ENCODE data around the gene UNC5B.

The UNC5B gene

DNA sequence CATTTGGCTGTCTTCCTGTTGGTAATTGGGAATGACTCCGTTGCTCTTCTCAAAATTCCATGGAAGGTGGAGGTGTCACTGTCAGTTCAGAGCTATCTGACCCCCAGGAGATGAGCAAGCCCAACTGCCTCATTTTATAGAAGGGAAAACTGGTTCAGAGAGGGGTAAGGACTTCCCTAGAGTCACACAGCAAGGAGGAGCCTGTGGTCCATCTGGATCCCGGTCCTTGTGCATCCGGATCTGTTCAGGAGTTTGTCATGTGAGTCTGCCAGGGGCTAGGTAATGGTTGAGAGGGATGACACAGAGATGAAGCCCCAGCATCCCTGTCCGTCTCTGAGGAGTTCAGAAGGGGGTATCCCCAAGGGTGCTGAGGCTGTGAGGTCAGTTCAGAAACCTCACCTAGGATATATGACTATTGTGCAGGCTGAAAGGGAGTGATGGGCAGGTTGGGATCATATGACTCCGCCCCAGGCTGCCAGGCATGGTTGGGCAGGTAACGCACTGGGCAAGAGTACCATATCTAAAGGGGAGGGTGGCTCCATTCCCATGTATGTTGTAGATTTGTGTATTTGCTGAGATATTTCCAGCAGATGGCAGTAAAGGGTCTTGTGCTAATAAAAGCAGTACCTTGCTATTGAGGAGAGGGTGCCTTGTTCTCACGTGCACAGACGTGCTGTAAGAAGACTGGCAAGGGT lies 90.7 kb downstream of the UNC5B start:
- peak; percentile 84 for FAIRE-seq

DNA sequence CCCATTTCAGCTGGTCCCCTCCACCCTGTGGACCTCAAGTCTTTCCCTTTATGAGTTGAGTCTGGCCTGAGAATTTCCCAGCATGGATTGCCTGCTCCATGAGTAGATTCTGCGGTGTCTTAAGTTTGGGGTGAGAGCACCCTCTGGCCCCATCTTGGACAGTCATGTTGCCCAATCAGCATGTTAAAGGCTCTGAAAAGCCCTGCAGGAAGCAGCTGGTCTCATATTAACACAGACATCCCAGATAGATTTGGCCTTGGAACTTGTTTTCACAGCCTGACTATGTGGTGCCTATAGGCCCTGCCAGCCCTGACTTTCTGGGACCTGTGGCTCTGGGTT lies 91.2 kb downstream of the UNC5B start:
- no peak for FAIRE-seq

DNA sequence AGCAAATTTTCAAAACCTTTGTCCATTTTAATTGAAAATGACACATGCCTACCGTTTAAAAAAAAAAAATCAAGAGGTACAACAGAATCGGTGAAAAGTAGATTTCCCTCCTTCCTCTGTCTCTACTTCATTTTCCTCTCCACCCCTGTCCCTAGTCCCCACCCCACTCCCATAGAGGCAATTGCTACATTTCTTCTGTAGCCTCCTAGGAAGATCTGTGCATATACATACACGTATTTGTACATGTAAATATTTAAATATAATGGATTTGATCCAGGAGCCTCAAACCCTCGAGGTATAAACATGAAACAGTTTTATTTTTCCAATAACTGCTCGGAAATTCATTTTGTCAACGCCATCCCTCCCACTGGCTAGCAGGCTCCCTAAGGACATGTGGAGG lies 92.5 kb downstream of the UNC5B start:
- FAIRE-seq: no peak

GRCh38 chr10:71306979-71307378 lies 94.6 kb downstream of the UNC5B start:
- FAIRE-seq: no peak

DNA sequence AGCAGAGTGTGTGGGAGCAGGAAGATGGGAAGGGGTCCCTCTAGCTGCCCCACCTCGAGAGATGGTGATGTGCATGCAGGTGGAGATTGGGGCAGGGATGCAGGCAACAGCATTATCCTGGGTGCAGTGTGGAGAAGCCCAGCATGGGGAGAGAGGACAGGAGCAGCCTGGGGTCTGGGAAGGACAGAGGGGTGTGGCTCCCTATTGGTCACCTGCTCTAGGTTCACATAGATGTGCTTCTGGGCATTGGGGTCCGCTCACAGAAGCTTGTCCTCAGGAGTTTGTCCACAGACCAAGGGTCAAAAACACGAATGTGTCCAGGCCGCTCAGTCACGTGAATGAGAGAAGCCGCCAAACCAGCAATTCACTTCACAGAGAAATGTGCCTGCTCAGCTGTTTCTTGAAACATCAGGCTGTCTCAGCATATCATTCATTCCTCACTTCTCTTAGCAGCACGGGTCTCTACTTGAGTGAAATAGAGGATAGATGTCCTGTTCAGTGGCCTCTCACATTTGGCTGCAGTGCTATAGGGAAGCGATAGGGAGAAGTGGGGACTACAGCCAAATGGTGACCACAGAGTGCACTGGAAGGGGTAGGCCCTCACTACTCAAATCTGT lies 95.2 kb downstream of the UNC5B start:
- no peak for FAIRE-seq

DNA sequence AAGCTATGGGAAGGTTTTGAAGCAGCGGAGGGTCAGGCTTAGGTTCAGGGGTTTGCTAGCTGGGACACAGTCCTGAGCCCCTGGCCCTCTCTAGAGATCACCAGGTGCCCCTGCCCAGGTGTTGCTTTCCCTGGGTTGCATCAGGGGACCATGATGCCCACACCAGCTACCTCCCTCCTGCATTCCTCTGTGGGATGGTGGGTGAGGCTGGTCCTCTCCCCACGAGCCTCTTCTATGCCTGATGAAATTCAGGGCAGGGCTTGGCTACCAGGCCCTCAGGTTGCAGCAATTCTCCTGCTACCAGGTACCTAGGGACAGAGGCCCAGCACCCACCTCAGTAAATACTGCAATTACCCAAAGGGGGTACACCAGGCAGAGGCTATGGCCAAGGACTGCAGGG lies 95.9 kb downstream of the UNC5B start:
- FAIRE-seq: no peak

DNA sequence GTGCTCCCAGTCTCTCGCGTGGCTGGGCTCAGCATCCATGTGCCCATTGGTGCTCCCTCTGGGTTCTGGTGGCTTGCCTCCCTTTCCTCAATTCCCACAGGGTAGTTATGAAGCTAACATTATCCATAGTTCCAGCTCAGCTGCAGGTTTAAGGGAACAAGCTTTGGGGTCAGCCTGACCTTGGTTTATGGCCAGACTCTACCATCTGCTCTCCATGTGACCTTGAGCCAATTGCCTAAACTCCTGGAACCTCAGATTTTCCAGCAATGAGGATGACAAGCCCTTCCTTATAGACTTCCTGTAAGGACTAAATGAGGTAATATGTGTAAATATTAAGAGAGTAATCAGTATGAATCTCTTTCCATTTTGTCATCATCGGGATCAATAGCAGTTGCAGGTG lies 96.6 kb downstream of the UNC5B start:
- no peak for FAIRE-seq

DNA sequence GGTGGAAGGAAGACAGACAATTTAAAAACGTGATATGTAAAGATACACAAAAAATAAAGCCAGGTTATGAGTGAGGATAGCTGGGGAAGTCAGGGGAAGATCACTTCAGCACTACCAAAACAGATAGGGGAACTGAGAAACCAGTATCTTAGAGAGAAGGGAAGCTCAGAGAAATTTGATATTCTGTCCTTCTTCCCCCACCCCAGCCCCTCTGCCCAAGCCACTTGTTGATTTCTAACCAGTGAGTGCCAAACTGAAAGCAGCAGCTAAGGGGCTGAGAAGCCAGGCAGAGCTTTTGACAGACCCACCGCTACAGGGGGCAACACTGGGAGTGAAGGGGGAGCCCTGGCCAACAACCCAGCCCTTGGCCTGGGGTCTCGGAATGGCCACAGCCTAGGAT lies 97.5 kb downstream of the UNC5B start:
- no peak for FAIRE-seq

DNA sequence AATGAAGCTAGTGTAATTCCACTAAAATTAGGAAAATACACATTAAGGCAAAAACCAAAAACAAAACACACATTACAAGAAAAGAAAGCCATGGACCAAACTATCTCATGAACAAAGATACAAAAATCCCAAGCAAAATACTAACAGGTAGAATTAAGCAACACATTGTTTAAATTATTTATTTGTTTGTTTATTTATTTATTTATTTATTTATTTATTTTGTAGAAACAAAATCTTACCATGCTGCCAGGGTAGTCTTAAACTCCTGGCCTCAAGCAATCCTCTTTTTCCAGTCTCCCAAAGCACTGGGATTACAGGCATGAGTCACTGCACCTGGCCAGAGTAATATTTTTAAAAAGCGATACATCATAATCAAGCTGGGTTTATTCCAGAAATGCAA lies 99.8 kb downstream of the UNC5B start:
- FAIRE-seq: no peak

- FAIRE-seq: no peak
Observed at GRCh38 chr10:71312811-71313789, 100.7 kb downstream of the UNC5B start.

GRCh38 chr10:71314028-71314693 lies 101.8 kb downstream of the UNC5B start:
- FAIRE-seq: no peak

GRCh38 chr10:71314694-71315225 lies 102.4 kb downstream of the UNC5B start:
- FAIRE-seq: no peak

- FAIRE-seq: no peak
Observed at GRCh38 chr10:71316056-71316785, 103.9 kb downstream of the UNC5B start.

GRCh38 chr10:71316786-71317160 lies 104.4 kb downstream of the UNC5B start:
- FAIRE-seq: no peak

- no peak for FAIRE-seq
Observed at GRCh38 chr10:71317739-71318138, 105.4 kb downstream of the UNC5B start.

- FAIRE-seq: no peak
Observed at GRCh38 chr10:71319042-71319799, 106.9 kb downstream of the UNC5B start, which contains the start of gene SLC29A3. Gene SLC29A3, plus strand, starts transcription at chr10:71319259. Its CDS starts 51 bp downstream, at chr10:71319310.

- no peak for FAIRE-seq
Observed at GRCh38 chr10:71319800-71320392, 107.5 kb downstream of the UNC5B start.

DNA sequence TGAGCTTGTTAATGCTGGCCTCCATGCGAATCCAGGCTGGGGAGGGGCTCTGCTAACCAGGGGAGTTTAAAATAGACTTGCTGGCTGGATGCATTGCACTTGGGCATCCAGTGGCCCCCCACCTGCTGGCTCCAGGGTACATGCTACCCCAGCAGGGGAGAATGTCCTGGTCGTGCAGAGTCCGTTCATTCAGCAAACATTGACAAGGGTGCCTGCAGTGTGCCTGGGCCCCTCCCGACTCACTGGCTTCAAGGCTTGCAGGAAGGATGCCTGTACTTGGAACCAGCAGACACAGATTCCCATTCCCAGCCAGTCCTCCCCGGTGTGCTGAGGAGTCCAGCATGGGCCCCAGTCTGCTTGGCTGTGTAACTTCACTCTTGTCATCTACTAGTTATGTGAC lies 108.2 kb downstream of the UNC5B start:
- FAIRE-seq: no peak

DNA sequence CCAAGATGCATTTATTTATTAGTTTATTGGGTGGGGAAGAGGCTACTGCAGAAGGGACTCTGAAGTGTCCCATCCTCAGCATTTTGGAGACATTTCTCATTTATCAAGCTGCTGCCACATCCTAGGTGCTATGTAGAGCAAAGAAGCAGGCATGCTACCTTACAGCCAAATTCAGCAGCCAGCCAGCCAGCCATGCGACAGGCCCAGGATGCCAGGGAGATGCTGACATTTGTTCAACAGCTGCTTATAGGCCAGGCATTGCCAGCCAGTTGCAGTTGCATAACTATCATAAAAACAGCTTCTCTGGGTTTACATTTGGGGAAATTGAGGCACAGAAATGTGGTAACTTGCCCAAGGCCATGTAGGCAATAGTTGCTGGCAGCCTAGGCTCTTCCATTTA lies 109.0 kb downstream of the UNC5B start:
- no peak for FAIRE-seq

- FAIRE-seq: no peak
Observed at GRCh38 chr10:71323407-71323806, 111.0 kb downstream of the UNC5B start.

DNA sequence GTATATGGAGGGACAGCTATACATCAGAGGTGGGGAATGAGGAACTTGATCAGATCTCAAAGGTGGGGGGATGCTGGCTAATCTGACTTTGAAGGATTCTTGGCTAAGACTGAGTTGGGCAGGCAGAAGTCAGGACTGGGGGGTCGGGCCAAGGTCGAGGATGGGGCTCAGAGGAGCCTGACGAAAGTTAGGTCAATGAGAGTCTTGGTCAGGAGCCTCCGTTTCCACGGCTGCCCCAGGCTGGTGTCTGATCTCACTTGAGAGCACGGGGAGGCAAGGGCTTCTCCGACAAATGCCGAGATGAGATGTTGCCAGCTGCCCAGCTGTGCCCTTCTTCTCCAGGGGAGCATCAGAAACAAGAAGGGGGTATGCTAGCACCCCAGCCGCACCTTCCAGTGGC lies 112.4 kb downstream of the UNC5B start:
- FAIRE-seq: no peak

All from islet of Langerhans (tissue), 1 donor.